Measurements from ENCODE around the gene NCMAP.

Gene NCMAP

GRCh38 chr1:24656046-24656445 is 100.2 kb downstream of the NCMAP start:
- Histone ChIP-seq H4K20me1 (peaks cover 98% of the 10 kb centered on the region), H3K36me3 (peaks cover 100% of the 10 kb centered on the region), H3K9ac (no peak overlapping the region), H3K4me1 (no peaks in the 10 kb centered on the region), H3K9me3 (no peaks in the 10 kb centered on the region), H3K4me3 (no peak overlapping the region), H3K4me2 (no peak overlapping the region), H3K27me3 (no peaks in the 10 kb centered on the region), H3K27ac (no peak overlapping the region)
- no peak for TF ChIP-seq Cebpa-rat (IDR thresholded peaks at IDR 0.05)

- no peak for TF ChIP-seq Cebpa-rat (IDR thresholded peaks at IDR 0.05)
- H3K27ac ChIP-seq = no peak overlapping the region
- no peaks in the 10 kb centered on the region for H3K9me3 ChIP-seq
- H3K4me1 ChIP-seq = no peaks in the 10 kb centered on the region
- H4K20me1 ChIP-seq = peaks cover 99% of the 10 kb centered on the region
- H3K4me2 ChIP-seq = no peak overlapping the region
- no peak overlapping the region for H3K9ac ChIP-seq
- no peaks in the 10 kb centered on the region for H3K27me3 ChIP-seq
- H3K4me3 ChIP-seq = no peak overlapping the region
- H3K36me3 ChIP-seq = peaks cover 100% of the 10 kb centered on the region
Observed at GRCh38 chr1:24657781-24658180, 101.9 kb downstream of the NCMAP start.

All from BLaER1 (cell line).